OCI-LY3 (cell line): ENCODE measurements around the gene ATG4D.

Experiments
- CTCF ChIP-seq: fragments of 200-600, 300-600 bp; sonication (generic); IDR thresholded peaks from 2 replicates; pipeline ENCODE4 v1.5.1; 2014; ENCODE audit warnings: antibody characterized with exemption, low read length, low read depth
- EZH2phosphoT487 ChIP-seq: fragments of 200-600 bp; shearing (Covaris generic); IDR thresholded peaks from 2 replicates; pipeline ENCODE4 v1.6.1; 2018; ENCODE audit warnings: antibody characterized with exemption, mixed run types, low read depth

DNA sequence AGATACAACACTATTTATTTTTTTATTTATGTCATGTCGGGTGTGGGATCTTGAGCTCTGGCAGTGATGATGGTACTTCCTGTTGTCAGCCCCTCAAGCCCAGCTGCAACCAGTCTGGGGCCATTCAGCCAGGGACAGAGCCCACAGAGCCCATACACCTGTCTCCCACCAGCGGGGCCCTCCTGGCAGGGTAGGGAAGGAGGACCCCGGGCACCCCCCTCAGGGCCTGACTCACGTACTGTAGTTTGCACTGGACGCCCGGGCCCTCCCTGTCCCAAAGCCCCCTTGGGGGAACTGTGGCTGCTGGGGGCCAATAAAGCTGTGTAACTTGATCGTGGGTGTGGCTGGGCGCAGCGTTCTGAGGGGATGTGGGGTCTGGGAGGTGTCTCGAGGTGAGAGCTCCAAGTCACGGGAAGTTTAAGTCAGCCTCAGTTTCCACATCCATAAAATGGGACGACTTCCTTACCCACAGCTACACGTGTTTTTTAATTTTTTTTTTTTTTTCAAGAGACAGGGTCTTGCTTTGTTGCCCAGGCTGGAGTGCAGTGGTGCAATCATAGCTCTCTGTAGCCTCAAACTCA, 9.5 kb downstream of the ATG4D start:
- no peak for TF ChIP-seq CTCF
- TF ChIP-seq EZH2phosphoT487, result no peak
